Activated CD8-positive, alpha-beta T cell treated with anti-CD3 and anti-CD28 coated beads for 36 hours (primary cell): ENCODE results near the gene CMIP. TPM values are rescaled to one million over a fixed set of nuclear protein-coding genes. Genes with fewer than 3 reads are reported as not detected.

ENCODE experiments used
- ATAC-seq: fragments of 200-7000 bp; cut with Tn5 transposase; one replicate; pipeline ENCODE4 v1.10.0; 2021; ENCODE audit warnings: mild to moderate bottlenecking, moderate library complexity
- CTCF ChIA-PET: fragments of 350-600 bp; sonication (Branson Sonifier 250); formaldehyde crosslinking; loops from one replicate; lab custom pipeline; 2021; ENCODE audit warnings: antibody characterized with exemption; lab: Charles Lee
- POLR2A ChIA-PET: fragments of 350-600 bp; sonication (Branson Sonifier 250); formaldehyde crosslinking; loops from one replicate; lab custom pipeline; 2021; ENCODE audit warnings: antibody characterized with exemption; lab: Charles Lee
- DNase-seq: peaks from one replicate; pipeline ENCODE4 v3.0.0-alpha.2; 2020
- H3K27ac Mint-ChIP-seq: one replicate; pipeline ENCODE4 v1.8.0; 2021; ENCODE audit warnings: mild to moderate bottlenecking, mixed read lengths
- H3K27me3 Mint-ChIP-seq: one replicate; pipeline ENCODE4 v1.8.0; 2021; ENCODE audit warnings: mixed read lengths
- H3K36me3 Mint-ChIP-seq: one replicate; pipeline ENCODE4 v1.8.0; 2021; ENCODE audit warnings: low read depth, mixed read lengths
- H3K4me1 Mint-ChIP-seq: one replicate; pipeline ENCODE4 v1.8.0; 2021; ENCODE audit warnings: low read depth, mixed read lengths
- H3K4me3 Mint-ChIP-seq: one replicate; pipeline ENCODE4 v1.8.0; 2021; ENCODE audit warnings: mild to moderate bottlenecking, moderate library complexity, mixed read lengths
- H3K9me3 Mint-ChIP-seq: one replicate; pipeline ENCODE4 v1.8.0; 2021; ENCODE audit warnings: mixed read lengths
- intact Hi-C: fragments of 100-400 bp; cut with micrococcal nuclease; formaldehyde crosslinking; loops from one replicate; pipeline ENCODE4 v1.10.0; 2022
- total RNA-seq, 2 experiments: library from RNA; stranded (reverse); gene quantifications; one replicate each; pipeline ENCODE4 v1.2.3, GENCODE V29; 2021
- TF ChIP-seq, protein P1 (sequence below): fragments of 200-600 bp; IDR thresholded peaks from one replicate; pipeline ENCODE4 v1.8.0; 2022; ENCODE audit warnings: antibody characterized with exemption, mild to moderate bottlenecking

CMIP gene
- total RNA-seq, 2 experiments from 2014 or later: 37.6 to 38.5 TPM

DNA sequence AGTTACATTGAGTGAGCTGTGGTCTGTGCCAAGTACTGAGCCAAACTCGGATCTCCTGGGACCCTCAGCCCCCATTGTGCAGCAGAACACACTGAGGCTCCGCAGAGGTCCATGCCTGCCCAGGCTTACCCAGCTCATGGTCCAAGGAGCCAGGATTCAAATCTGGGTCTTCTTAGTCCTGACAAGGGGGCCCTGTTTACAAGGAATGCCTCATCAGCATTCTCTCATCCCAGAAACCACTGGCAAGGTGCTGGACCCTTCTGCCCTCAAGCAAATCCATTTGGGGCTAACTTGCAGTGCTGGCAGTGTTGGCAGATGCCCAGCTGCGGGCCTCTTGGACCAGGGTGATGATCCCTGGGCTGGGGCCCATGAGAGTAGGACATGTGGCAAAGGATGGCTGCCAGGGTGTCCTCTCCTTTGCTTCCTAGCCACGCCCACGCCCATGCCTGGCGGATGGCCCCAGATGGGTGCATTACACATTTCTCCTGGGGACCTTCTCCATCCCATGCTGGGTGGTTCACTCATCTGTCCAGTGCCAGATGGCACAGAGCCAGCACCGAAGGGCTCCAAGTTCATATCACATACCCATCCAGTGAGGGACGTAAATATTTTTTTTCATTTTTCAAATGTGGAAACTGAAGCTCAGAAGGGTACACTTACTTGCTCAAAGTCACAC is 117.7 kb downstream of the CMIP start:
- H3K36me3 Mint-ChIP-seq: peaks cover 2% of the 10 kb centered on the region
- H3K9me3 Mint-ChIP-seq: no peaks in the 10 kb centered on the region
- no peak overlapping the region for H3K27ac Mint-ChIP-seq
- H3K27me3 Mint-ChIP-seq: no peaks in the 10 kb centered on the region
- TF ChIP-seq, protein P1, sequence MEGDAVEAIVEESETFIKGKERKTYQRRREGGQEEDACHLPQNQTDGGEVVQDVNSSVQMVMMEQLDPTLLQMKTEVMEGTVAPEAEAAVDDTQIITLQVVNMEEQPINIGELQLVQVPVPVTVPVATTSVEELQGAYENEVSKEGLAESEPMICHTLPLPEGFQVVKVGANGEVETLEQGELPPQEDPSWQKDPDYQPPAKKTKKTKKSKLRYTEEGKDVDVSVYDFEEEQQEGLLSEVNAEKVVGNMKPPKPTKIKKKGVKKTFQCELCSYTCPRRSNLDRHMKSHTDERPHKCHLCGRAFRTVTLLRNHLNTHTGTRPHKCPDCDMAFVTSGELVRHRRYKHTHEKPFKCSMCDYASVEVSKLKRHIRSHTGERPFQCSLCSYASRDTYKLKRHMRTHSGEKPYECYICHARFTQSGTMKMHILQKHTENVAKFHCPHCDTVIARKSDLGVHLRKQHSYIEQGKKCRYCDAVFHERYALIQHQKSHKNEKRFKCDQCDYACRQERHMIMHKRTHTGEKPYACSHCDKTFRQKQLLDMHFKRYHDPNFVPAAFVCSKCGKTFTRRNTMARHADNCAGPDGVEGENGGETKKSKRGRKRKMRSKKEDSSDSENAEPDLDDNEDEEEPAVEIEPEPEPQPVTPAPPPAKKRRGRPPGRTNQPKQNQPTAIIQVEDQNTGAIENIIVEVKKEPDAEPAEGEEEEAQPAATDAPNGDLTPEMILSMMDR: no peak
- H3K4me3 Mint-ChIP-seq: no peak overlapping the region
- peaks cover 6% of the 10 kb centered on the region for H3K4me1 Mint-ChIP-seq
- DNase-seq: no peak
- ATAC-seq: no peak
- POLR2A ChIA-PET: interaction anchor here (0.7 kb wide), 1 partner anchor 90 kb away, joined by 3 read pairs; no protein-coding TSS in a partner anchor
- intact Hi-C loops: no loop called here
- CTCF ChIA-PET: interaction anchor here (1.2 kb wide), 1 partner anchor 36 kb away, joined by 3 read pairs; no protein-coding TSS in a partner anchor

- Mint-ChIP-seq H3K4me1 (peaks cover 11% of the 10 kb centered on the region), H3K4me3 (no peak overlapping the region), H3K27me3 (no peaks in the 10 kb centered on the region), H3K27ac (no peak overlapping the region), H3K36me3 (peaks cover 2% of the 10 kb centered on the region), H3K9me3 (no peaks in the 10 kb centered on the region)
- TF ChIP-seq, protein P1: no peak
- ATAC-seq (no peak), DNase-seq (no peak)
- intact Hi-C loops: no loop called here
- POLR2A ChIA-PET: no interaction called here
- CTCF ChIA-PET: interaction anchor here (1.2 kb wide), 1 partner anchor 37 kb away, joined by 3 read pairs; no protein-coding TSS in a partner anchor
These were observed 118.3 kb downstream of the CMIP start for GRCh38 chr16:81562926-81563325.

GRCh38 chr16:81564421-81564911 is 119.9 kb downstream of the CMIP start:
- Mint-ChIP-seq H3K9me3 (no peaks in the 10 kb centered on the region), H3K4me3 (no peak overlapping the region), H3K4me1 (peaks cover 27% of the 10 kb centered on the region), H3K27me3 (no peaks in the 10 kb centered on the region), H3K27ac (no peak overlapping the region), H3K36me3 (peaks cover 2% of the 10 kb centered on the region)
- intact Hi-C loops: no loop called here
- POLR2A ChIA-PET: interaction anchor here (0.9 kb wide), 1 partner anchor 14 kb away, joined by 3 read pairs; no protein-coding TSS in a partner anchor
- TF ChIP-seq, protein P1: no peak
- CTCF ChIA-PET: interaction anchor here (0.7 kb wide), 1 partner anchor 9 kb away, joined by 3 read pairs; no protein-coding TSS in a partner anchor
- ATAC-seq (no peak), DNase-seq (no peak)

DNA sequence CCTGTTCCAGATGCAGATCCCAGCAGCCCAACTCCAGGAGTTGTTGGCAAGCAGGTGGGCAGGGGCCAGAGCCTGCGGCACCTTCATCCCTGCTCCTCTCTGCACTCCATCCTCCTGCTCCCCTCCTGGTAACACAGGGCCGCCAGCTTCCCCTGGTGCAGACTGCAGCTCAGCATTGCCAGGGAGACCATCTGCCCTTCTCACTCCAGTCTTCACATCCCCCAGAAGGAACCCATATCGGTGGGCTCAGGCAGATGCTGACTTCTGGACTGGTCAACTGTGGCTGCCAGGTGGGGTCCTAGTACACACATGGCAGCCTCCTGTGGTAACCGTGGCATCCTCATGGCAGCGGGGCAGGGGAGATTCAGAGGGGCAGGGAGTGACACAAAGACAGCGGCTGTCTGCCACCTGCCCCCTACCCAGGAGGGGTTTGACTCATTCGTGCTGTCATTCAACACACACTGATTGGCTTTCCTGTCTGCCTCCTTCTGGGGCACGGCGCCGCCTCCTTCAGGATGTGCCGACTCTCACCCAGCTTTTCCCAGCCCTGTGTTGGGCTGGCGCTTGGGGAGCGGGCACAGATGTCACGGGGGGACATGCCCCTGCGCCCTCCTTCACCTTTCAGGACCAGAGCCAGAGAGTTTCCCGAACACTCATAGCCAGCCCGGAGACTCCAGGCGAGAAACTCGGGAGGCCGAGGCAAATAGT is 120.9 kb downstream of the CMIP start:
- Mint-ChIP-seq H3K27me3 (no peaks in the 10 kb centered on the region), H3K27ac (no peak overlapping the region), H3K4me1 (peaks cover 36% of the 10 kb centered on the region), H3K4me3 (no peak overlapping the region), H3K36me3 (peaks cover 2% of the 10 kb centered on the region), H3K9me3 (no peaks in the 10 kb centered on the region)
- DNase-seq: no peak
- no peak for ATAC-seq
- intact Hi-C loops: no loop called here
- TF ChIP-seq, protein P1: no peak
- ChIA-PET CTCF (no interaction called here), POLR2A (no interaction called here)
